Amniotic stem cell (primary cell): ENCODE results near the gene DPP8.
"Not testable (repeated sequence)": the region's sequence is repeated elsewhere in the genome, so short reads cannot be mapped to it uniquely, and the experiment has no call there.

Experiments
- DNase-seq: peaks from one replicate; lab custom pipeline; 2025; lab: John Stamatoyannopoulos, UW

DPP8 gene

GRCh38 chr15:65524226-65524625, 6.7 kb upstream of the DPP8 start:
- DNase-seq, result no peak

GRCh38 chr15:65521350-65521749, 3.9 kb upstream of the DPP8 start:
- DNase-seq, result no peak

DNA sequence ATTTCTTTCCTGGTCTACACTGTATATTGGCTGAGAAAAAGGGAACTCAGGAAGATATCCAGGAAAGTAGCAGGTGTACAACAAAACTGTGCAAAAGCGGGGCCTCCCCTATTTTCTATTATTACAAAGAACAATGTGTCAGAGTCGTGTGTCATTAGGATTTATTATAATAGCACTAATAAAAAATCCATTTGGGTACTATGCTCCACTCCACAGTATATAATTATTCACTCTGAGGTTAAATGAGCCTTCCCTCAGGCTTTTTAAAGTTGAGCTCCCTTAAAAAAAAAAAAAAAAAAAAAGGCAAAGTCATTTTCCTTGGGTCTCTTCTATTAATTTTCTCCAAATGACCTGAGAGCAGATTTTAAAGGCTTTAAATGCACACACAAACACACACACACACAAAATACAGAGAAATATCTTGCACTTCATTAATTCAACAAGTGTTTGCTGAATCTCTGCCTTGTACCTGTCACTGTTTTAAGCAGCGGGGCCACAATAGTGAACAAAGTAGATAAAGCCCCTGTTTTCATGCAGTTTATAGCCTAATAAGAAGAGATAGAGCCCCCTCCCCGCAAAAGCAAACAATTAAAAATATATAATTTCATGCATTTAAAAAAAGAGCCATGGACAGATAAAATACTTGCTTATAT, 1.3 kb upstream of the DPP8 start:
- no peak for DNase-seq

DNA sequence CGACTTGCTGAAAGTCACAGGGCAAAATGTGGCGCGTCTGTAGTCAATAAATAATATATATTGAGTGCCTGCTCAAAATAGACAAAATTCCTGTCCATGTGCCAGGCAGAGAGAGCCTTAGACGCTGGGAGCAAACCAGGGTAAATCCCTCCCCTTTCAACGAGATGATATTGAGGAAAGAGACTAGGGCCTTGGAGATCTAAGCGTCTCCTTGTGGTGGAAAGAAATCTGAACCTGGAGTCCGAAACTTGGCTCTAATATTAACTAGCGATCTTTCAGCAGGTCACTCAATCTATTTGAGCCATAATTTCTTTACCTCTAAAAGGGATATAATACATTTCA, 348 bp upstream of the DPP8 start:
- no peak for DNase-seq

GRCh38 chr15:65512807-65513416, 4.6 kb downstream of the DPP8 start:
- no peak for DNase-seq

GRCh38 chr15:65512189-65512588, 5.3 kb downstream of the DPP8 start:
- no peak for DNase-seq

- DNase-seq, result no peak
These were observed 8.2 kb downstream of the DPP8 start for GRCh38 chr15:65509321-65509720.

- DNase-seq, result no peak
These were observed 23.4 kb downstream of the DPP8 start for GRCh38 chr15:65494076-65494475.

- no peak for DNase-seq
These were observed 32.6 kb downstream of the DPP8 start for GRCh38 chr15:65484876-65485275.

- DNase-seq, result no peak
These were observed 40.6 kb downstream of the DPP8 start for GRCh38 chr15:65476903-65477302.

- DNase-seq, result no peak
These were observed 46.6 kb downstream of the DPP8 start for GRCh38 chr15:65470866-65471265.

DNA sequence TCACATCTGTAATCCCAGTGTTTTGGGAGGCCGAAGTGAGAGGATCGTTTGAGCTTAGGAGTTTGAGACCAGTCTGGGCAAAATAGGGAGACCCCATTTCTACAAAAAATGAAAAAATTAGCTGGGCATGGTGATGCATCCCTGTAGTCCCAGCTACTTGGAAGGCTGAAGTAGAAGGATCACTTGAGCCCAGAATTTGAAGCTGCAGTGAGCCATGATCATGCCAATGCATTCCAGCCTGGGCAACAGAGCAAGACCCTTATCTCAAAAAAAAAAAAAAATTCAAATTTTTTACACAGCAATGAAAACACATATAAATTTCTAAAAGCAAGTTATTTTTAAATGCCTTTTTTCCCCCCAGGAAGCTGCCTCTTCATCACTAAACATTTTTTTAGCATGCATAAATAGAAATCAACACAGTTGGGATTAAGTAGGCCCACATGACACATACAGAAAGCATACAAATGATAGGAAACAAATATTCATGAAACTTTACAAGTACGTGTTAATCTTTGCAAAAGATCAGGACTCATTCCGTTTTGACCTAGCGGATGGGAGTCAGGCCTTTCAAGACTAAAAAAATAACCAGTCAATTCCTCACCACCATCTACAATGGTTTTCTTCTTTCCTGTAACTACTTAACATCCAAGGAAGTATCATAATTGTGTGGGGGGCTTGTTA, 49.1 kb downstream of the DPP8 start:
- DNase-seq, result no peak

DNA sequence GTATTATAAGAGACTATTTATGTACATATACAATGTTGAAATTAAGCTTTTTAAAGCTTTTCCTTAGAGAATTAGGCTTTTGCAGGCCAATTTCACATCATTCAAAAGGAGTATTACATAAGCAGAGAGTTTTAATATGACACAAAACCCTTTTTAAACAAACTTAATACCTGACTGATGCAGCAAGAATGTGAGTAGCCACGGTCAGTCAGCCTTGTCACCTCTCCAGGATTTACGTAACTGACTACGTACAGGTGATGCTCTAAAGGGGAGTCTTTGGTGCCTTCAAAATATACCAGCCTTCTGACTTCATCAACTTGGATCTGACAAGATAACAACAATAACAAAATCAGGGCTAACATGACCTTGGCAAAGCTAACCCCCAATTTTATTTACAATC, 50.6 kb downstream of the DPP8 start:
- DNase-seq, result no peak

GRCh38 chr15:65463096-65463495, 54.4 kb downstream of the DPP8 start:
- not testable (repeated sequence) for DNase-seq

- no peak for DNase-seq
These were observed 56.6 kb downstream of the DPP8 start for GRCh38 chr15:65460741-65461347.

DNA sequence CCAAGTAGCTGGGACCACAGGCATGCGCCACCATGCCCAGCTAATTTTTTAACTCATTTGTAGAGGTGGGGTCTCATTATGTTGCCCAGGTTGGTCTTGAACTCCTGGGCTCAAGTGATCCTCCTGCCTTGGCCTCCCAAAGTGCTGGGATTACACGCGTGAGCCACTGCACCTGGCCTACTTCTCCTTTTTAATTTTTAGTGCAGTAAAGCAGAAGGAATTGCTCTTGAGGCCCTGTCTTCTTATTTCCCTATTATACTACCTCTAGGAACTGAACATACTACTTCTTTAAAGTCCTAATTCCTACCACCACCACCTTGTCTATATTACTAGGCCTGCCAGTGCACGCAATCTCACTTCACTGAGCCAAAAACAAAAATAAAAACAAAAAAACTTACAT, 62.2 kb downstream of the DPP8 start:
- DNase-seq, result not testable (repeated sequence)

DNA sequence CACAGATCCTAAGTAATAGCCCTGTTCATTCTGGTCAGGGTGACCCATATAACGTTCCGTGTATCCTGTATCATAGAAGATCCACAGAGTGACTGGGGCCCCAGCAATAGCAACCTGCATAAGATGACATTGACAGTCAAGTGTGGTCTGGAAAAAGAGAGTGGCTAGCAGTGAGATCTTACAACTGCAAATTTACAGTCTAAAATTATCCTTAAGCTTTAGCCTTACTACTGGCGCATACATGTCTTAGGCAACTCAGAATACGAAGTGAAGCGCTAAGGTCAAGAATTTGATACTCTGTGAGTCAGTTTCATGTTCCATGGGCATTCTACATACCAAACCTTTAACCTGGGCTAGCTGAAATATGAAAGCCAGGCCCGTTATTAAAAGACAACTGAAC, 65.5 kb downstream of the DPP8 start:
- DNase-seq, result no peak

DNA sequence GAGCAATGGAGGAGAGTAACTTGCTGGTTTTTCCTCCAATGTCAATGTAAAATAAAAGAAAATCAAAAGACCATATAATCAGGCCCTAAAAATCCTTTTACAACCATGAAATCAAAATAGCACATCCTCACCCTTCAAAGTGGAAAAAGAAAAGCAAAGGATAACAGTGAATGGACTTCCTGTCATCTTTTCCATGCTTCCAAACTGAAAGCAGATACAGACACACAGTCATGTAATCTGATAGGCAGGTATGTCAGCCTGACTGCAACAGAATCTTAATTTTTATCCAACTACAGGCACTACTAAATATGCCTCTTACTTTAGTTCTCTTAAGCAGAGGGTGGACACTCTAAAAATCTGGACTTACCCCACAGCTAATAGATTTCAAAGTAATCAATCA, 66.9 kb downstream of the DPP8 start:
- no peak for DNase-seq

- no peak for DNase-seq
These were observed 70.3 kb downstream of the DPP8 start for GRCh38 chr15:65447145-65447544.

DNA sequence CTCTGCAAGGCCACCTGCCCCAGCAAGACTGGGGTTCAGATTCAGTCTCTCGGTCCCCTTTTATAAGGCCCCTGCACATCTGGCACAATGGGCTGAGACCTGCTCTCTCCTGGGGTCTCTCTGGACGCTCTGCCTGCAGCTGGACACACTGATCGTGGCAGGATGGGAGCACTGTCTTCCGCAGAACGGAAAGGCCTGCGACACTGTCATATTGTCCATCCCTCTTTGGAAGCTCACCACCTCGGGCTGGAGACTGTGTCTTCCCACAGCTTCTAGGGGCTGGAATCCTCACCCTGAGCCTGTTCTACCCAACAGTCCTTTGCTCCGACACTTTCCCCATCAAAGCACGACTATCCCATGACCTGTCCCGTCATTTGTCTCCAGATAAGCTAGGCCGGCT, 83.3 kb downstream of the DPP8 start:
- DNase-seq, result no peak

DNA sequence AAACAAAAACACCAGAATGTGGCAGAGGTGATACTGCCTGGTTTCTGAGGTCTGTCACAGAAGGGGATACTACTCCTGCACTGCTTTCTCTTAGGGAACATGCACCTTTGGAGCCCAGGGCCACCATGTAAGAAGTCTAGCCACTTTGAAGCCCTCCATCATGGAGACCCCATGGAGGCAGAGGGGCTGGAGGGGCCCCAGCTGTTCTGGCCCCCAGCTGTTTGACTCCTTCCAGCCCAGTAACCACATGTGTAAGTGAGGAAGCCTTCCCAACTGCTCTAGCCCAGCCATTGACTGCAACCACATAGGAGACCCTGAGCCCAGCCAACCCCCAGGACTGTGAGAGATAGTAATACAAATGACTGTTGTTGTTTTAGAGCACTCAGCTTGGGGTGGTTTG, 85.8 kb downstream of the DPP8 start:
- no peak for DNase-seq

GRCh38 chr15:65426216-65426853, 91.2 kb downstream of the DPP8 start:
- no peak for DNase-seq

- DNase-seq, result no peak
These were observed 92.8 kb downstream of the DPP8 start for GRCh38 chr15:65424683-65425082.
